AG09309 (cell line): ENCODE measurements around the gene MED12L.
"Not testable (repeated sequence)": the region's sequence is repeated elsewhere in the genome, so short reads cannot be mapped to it uniquely, and the experiment has no call there.

Experiments used
- DNase-seq: peaks from one replicate; pipeline ENCODE4 v3.0.0-alpha.2; 2010; ENCODE audit warnings: low read depth
- H3K4me3 ChIP-seq: 2 replicates; pipeline ENCODE4 v1.5.1; 2011; ENCODE audit warnings: mild to moderate bottlenecking, low read depth, low read length, moderate library complexity; ENCODE audit not compliant: control insufficient read depth
- TF ChIP-seq, protein P1 (sequence below): IDR thresholded peaks from 2 replicates; pipeline ENCODE4 v1.5.1; 2011; ENCODE audit warnings: mild to moderate bottlenecking, low read depth, low read length, inconsistent platforms; ENCODE audit not compliant: insufficient read depth, control insufficient read depth; ENCODE audit errors: missing control alignments

Gene MED12L

DNA sequence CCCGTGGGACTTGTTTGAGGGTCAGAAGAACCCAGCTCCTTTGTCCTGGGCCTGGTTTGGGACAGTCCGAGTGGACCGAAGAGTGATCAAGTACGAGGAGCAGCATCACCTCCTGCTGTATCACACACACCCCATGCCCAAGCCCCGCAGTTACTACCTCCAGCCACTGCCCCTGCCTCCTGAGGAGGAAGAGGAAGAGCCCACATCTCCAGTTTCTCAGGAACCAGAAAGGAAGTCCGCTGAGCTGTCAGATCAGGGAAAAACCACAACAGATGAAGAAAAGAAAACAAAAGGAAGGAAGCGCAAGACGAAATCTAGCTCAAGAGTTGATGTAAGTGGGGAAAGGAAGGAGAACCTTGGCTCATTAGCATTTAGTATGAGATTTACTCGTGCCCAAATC lies 302.4 kb downstream of the MED12L start:
- TF ChIP-seq, protein P1, sequence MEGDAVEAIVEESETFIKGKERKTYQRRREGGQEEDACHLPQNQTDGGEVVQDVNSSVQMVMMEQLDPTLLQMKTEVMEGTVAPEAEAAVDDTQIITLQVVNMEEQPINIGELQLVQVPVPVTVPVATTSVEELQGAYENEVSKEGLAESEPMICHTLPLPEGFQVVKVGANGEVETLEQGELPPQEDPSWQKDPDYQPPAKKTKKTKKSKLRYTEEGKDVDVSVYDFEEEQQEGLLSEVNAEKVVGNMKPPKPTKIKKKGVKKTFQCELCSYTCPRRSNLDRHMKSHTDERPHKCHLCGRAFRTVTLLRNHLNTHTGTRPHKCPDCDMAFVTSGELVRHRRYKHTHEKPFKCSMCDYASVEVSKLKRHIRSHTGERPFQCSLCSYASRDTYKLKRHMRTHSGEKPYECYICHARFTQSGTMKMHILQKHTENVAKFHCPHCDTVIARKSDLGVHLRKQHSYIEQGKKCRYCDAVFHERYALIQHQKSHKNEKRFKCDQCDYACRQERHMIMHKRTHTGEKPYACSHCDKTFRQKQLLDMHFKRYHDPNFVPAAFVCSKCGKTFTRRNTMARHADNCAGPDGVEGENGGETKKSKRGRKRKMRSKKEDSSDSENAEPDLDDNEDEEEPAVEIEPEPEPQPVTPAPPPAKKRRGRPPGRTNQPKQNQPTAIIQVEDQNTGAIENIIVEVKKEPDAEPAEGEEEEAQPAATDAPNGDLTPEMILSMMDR: no peak
- H3K4me3 ChIP-seq: no peak overlapping the region
- no peak for DNase-seq

DNA sequence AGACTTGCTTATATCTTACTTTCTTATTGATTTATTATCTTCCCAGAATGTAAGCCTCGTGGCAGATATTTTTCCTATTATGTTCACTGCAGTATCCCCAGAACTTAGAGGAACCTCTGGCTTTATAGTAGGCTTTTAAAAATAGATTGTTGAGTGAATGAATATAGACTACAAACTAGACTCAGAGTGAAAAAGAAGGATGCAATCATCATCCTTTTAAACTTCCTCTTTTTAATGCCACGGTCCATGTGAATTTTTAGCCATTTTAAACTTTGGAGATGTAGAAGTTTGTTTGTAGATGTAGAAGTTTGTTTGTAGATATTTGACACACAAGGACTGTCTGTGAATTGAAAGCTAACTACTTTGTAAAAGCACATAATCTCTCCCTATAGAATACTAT lies 306.3 kb downstream of the MED12L start:
- no peak for DNase-seq
- no peak overlapping the region for H3K4me3 ChIP-seq
- TF ChIP-seq, protein P1: no peak

DNA sequence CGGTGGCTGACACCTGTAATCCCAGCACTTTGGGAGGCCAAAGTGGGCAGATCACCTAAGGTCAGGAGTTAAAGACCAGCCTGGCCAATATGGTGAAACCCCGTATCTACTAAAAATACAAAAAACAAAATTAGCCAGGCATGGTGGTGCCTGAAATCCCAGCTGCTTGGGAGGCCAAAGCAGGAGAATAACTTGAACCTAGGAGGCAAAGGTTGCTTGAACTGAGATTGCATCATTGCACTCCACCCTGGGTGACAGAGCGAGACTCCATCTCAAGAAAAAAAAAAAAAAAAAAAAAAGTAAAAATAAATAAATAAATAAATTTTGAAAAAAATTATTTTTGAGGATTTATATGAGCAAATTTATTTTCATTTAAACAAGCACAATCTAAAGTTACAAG lies 306.7 kb downstream of the MED12L start:
- not testable (repeated sequence) for DNase-seq, H3K4me3 ChIP-seq

DNA sequence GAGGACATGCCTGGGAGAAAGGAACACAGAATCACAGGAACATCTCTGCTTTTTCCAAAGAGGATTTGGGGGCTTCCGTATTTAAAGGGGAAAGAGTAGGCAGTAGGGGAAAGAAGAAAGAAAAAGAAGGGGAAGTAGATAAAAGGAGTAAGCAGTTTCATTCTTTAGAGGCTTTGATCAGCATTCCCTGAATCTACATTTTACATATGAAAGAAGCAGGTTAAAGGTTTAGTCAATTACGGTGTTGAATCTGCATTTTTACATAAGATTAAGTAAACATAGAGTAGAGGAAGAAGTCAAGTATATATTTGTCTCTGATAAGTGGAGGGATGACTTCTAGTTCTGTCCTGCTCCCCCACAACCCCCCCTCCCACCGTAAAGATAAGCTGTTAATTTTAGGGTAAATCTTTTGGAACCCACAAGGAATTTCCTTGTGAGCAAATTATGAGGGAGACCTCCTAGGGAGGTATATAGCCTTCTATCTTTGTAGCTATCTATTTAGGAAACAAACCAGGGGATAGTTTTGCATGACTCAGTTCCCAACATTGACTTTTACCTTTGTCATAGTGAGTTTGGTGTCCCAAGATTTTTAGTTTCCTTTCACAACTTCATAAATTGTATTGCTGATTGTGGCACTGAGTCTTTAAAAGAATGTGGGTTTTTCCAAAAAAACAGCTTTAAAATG lies 307.8 kb downstream of the MED12L start:
- no peak overlapping the region for H3K4me3 ChIP-seq
- DNase-seq: no peak
- TF ChIP-seq, protein P1: no peak

DNA sequence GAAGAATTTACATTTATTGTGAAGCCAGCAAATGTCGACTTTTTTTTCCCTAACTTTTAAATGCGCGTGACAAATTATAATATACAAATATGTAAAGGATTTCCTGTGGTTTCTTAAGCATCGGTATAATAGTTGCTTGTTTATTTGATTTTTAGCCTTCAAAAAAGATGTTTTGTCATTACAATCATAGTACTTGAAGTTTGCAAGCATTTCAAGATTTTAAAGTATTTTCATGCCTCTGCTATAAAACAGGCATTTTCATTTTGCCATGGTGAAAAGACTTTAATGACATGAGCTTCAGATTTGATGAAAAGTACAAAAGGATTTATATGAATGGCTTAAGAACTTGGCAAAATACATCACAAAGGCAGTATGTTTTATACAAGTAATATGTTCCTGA lies 308.5 kb downstream of the MED12L start:
- no peak overlapping the region for H3K4me3 ChIP-seq
- TF ChIP-seq, protein P1: no peak
- DNase-seq: no peak

DNA sequence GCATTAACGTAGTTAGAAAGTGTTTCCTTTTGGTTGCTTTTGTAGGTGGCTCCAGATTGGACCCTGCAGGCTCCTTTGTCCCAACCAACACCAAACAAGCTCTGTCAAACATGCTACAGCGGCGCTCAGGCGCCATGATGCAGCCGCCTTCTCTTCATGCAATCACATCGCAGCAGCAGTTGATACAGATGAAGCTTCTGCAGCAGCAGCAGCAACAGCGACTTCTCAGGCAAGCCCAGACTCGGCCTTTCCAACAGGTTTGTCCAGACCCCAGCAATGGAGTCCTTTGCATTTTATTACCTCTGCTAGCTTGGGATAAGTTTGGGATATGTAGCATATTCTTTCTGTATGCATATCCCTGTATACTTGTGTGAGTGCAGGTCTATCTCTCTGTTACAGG lies 309.1 kb downstream of the MED12L start:
- H3K4me3 ChIP-seq: no peak overlapping the region
- TF ChIP-seq, protein P1: no peak
- no peak for DNase-seq

DNA sequence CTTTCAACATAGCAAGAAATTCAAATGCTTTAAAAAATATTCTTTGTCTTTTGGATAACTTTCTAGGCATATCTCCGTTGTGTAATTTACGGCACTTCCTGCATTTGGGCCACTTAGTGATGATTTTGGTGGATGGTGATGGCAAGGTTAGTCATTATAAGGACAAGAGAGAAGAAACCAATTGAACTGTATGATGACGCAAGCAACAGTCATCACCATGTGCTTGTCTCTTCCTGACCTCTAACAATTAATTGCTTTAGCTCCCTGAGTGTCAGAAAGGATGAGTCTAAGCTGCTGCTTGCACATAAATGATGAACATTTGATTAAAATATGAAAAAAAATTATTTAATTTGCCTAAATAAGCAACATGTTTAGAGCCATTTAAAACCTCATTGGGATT lies 310.3 kb downstream of the MED12L start:
- TF ChIP-seq, protein P1: no peak
- H3K4me3 ChIP-seq: no peak overlapping the region
- no peak for DNase-seq
